T-helper 2 cell treated with Interferon-gamma antibody and Interleukin-4, amounts not matched to agents 100 ng/mL and 5 ng/mL, for 36 hours (primary cell): ENCODE measurements around the gene REXO1. TPM values are rescaled to one million over a fixed set of nuclear protein-coding genes. Genes with fewer than 3 reads are reported as not detected.

Experiments used
- intact Hi-C: fragments of 100-400 bp; cut with micrococcal nuclease; formaldehyde crosslinking; loops from one replicate; pipeline ENCODE4 v1.15.1; 2023
- total RNA-seq: library from RNA; stranded (reverse); gene quantifications from 2 replicates; pipeline ENCODE4 v1.2.3, GENCODE V29; 2022

The REXO1 gene
- total RNA-seq, 1 donor from 2014 or later: 54.1 TPM

DNA sequence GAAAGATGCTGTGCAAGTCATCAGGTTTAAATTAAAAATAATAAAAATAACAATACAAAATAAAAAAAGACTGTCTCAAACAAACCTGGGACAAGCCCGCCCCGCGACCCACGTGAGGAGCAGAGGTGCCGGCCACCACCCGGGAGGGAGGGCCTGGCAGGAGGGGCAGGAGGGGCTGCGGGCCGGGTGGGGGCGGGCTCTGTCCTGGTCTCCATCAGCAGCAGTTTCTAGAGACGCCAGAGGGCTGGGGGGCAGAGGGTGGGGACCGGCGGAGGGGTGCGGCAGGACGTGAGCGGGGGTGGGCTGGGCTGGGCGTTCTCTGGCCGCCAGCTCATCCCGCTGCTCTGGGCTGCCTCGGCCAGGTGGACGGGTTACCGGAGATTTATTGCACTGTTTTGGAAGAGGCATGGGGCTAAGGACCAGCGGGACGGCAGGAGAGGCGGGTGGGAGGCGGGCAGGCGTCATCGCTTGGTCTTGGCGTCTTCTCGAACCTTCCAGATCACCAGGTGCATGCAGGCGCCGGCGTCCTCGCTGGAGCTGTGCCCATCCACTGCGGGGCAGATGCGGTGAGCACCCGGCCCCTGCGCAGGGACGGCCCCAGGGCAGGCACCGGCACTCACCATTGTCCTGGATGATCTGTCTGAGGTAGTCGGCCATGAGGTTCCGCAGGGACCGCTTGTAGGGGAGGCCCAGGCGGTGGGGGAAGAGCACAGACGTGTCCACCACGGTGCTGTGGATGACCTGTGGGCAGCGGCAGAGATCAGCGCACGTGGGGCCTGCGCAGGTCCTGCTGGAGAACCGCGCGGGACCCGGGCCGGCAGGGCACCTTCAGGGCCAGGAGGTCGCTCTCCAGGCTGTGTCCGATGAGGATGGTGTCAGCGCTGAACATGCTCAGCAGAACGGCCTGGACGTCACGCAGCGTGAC lies 32.4 kb downstream of the REXO1 start:
- intact Hi-C loops: no loop called here

DNA sequence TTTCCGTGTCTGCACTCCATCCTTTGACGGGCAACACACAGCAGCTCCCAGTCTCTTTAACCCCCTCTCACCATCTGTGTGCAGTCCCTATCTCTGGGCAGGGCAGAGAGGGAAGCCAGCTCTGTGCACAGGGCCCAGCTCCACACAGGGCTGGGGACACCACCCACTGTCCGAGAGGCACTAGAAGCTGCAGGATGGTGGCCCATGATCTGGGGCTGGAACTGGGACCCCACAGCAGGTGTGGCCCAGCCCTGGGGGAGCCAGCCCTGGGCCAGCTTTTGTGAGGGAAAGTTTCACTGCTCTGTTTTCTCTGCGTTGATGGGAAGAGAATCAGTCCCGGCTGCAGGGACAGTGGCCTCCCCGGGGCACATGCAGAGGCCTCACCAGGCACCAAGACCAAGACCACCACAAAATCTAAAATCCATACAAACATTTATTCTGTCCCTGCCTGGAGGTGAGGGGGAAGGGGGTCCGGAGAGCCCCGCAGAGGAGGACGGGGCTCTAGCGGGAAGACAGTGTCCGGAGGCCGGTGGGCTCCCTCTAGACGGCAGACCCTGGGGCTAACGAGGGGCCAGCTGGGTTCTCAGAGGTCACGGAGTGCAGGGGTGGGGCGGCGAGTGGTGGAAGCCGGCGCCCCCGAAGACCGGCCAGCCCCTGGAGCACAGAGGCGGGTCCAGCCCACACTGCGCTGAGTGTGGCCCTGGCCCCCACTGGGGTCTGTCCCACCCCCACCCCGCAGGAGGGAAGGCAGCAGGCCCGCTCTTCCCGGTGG lies 33.3 kb downstream of the REXO1 start:
- intact Hi-C loops: loop anchor here (5.0 kb wide), 1 partner anchor 223 kb away; the partner anchor contains the start of gene MBD3

DNA sequence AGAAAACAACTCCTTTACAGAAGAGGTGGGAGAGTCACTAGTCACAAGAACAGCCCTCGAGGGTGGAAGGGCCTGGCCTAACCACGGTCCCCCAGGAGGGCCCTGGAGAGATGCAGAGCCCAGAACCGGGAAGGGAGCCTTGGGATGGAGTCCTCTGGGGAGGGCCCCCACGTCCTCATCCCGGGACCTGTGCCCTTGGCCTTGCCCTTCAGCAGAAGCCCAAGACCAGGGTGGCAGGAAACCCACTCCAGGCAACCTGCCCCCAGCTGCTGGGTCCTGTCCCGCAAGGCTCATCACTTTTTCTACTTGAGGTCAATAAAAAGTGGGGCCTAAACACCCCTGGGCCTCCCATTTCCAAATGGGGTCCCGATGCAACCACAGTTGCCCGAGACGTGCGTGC lies 33.9 kb downstream of the REXO1 start:
- intact Hi-C loops: loop anchor here (5.0 kb wide), 1 partner anchor 222 kb away; the partner anchor contains the start of gene MBD3

DNA sequence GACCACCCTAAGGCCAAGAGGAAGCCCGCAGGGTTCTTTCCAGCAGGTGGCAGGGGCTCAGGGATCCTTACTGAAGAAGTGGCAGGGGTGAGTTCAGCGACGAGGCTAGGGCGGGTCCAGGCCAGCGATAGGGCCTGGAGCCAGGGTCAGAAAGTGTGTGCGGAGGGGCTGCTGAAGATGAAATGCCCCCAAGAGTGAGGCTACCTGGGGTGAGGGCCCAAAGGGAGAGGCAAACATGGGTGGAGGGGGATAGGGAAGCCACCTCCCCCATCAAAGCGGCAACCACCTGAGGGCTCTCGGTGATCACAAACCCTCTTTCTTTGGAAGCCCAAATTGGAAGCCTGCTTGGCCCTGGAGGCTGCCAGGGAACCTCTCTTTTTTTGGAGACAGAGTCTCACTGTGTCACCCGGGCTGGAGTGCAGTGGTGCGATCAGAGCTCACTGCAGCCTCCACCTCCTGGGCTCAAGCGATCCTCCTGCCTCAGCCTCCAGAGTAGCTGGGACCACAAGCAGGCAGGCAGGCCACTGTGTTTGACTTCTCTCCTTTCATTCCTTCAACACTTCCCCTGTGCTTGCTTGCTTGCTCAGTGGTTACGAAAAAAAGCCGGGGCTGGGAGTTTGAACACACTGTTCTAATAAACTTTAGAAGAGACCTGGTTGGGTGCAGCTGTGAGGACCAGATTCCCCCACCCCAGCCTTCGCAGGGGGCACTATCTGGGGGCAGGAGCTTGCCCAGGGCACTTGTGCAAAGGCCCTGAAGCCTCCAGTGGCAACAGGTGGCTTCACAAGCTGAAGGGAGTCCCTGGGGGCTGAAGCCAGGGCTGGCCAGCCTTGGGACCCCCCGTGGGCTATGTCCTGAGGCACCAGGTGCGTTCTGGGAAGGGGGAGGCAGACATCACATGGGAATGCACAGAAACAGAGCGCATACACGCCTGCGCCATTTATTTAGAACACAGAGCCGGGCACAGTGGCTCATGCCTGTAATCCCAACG lies 34.8 kb downstream of the REXO1 start:
- intact Hi-C loops: loop anchor here (2.0 to 5.0 kb wide), 2 partner anchors 209 to 221 kb away; partner anchors contain the start of genes MBD3 and UQCR11

DNA sequence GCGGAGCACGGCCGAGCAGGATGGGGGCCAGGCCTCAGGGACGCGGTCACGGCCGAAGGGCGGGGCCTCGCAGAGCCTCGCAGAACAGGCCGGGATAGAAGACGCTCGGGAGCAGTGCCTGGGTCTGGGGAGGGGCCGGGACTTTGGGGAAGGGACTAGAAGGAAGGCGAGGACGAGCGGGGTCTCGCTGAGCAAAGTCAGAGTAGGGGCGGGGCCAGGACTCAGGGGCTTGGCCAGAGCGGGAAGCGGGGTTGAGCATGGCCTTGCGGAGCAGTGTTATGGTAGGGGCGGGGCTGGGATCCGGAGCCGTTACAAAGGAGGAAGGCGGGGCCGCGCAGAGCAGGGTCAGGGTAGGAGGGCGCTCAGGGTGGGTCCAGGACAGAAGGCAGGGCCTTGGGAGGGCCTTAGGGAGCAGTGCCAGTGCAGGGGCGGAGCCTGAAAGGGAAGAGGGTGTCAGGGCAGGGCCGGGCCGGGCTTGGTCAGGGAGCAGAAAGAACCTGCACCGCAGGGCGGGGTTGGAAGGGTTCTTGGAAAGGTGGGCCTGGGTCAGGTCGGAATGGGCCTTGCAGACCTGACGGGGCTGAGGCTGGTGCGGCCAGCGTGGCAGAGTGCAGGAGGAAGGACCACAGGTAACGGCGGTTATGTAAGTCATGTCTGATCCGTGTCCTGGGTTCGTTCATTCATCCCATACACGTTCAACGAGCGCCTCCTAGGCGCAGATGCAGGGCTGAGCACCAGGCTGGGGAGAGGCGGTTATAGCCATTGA lies 35.7 kb downstream of the REXO1 start:
- intact Hi-C loops: loop anchor here (1.0 to 5.0 kb wide), 4 partner anchors 36 to 220 kb away; partner anchors contain the start of genes MBD3, REXO1, TCF3 and UQCR11

DNA sequence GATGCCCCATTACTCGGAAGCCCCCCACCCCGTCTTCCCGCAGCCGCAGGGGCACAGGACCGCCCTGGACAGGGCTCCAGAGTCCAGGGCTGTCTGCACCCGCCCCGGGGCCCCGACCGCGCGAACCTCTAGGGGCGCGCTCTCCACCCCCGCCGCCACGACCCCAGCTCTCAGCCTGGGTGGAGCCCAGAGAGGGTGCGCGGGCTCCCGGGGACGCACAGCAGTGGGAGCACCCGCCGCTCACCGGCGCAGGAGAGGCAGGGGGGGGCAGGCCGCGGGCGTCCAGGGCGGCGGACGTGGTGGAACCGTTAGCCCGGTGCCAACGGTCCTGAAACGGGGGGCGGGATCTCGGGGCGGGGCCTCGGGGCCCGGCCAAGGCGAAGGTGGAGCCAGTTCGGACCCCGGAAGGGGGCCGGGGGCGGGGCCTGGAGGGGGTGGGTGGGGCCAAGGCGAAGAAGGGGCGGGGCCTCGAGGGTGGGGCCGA lies 36.3 kb downstream of the REXO1 start, which contains the start of gene ATP8B3:
TSS of gene ATP8B3 (minus strand) at position 335 of the 484 bp plus-strand sequence. CDS start 540 bp downstream, outside the sequence.
- intact Hi-C loops: loop anchor here (1.0 to 5.0 kb wide), 4 partner anchors 36 to 220 kb away; partner anchors contain the start of genes MBD3, REXO1, TCF3 and UQCR11

DNA sequence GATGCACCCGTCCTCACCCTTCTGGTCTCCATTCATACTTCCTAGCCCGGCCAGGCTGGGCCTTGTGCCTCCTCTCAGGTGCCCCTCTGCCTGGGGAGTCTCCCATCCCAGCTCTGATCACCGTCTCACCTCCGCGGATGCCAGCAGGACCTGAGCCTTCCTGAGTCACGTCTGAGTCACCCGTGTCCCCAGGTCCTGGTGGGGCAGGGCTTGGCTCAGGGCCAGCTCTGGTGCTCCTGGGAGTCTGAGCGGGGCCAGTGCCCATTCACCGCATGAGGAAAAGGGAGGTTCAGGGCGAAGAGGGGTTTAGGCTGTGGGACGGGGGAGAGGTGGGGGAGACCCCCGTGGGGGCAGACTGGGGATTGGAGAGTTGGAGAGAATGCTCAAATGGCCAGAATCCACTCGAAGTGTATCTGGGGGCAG lies 36.8 kb downstream of the REXO1 start:
- intact Hi-C loops: loop anchor here (5.0 kb wide), 1 partner anchor 219 kb away; the partner anchor contains the start of gene MBD3

DNA sequence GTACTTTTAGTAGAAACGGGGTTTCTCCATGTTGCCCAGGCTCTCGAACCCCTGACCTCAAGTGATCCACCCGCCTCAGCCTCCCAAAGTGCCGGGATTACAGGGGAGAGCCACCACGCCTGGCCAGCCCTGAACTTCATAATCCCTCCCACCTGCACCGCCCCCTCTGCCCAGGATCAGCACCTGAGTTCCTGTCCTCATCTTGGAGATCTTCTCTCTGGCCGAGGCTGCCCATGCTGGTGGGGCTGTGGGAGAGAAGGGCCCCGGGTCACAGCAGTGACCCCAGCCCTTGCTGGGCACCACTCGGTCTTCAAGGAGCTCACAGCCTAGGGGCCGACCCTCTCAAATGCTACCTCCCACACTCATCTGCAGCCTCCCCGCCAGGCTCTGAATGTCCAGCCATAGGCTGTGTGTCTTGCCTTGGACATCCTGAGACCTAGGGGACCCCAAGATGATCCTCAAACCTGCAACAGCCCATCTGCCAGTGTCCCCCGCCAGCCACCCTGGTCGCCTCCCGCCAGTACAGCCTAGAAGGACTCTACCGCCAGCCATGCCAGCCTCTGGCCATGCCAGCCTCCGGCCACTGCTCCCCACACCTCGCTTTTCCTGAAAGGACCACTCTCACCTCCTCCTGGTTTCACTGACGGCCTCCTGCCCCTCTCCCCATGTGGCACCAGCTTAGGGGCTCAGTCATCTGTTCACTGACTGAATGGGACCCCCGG lies 37.7 kb downstream of the REXO1 start:
- intact Hi-C loops: loop anchor here (5.0 kb wide), 1 partner anchor 218 kb away; the partner anchor contains the start of gene MBD3

DNA sequence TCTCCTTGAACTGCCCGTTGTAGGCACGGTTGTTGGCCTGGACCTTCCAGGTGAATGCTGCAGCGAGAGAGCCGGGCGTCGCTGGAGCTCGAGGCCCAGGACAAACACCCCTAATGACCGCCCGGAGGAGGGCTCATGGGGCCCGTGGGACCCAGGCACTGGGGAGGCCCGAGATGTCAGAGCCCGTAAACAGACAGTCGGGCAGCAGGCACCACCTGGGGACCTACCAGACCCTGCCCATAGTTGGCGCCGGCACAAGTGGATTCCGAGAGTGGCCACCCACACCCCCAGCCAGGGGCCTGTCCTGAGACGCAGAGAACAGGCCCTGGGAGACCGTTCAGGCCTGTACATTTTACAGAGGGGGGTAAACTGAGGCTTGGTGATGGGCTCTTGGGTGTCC lies 38.6 kb downstream of the REXO1 start:
- intact Hi-C loops: loop anchor here (5.0 kb wide), 1 partner anchor 217 kb away; the partner anchor contains the start of gene MBD3

DNA sequence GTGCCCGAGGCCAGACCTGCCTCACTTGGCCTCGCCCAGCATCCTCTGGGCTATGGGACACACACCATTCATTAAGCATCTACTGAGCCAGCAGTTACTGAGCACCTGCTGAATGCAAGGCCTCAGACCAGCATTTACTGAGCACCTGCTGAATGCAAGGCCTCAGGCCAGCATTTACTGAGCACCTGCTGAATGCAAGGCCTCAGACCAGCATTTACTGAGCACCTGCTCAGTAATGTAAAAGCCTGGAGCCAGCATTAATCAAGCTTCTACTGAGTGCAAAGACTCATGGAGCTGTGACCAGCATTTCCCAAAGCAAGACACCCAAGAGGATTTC lies 39.9 kb downstream of the REXO1 start:
- intact Hi-C loops: no loop called here

DNA sequence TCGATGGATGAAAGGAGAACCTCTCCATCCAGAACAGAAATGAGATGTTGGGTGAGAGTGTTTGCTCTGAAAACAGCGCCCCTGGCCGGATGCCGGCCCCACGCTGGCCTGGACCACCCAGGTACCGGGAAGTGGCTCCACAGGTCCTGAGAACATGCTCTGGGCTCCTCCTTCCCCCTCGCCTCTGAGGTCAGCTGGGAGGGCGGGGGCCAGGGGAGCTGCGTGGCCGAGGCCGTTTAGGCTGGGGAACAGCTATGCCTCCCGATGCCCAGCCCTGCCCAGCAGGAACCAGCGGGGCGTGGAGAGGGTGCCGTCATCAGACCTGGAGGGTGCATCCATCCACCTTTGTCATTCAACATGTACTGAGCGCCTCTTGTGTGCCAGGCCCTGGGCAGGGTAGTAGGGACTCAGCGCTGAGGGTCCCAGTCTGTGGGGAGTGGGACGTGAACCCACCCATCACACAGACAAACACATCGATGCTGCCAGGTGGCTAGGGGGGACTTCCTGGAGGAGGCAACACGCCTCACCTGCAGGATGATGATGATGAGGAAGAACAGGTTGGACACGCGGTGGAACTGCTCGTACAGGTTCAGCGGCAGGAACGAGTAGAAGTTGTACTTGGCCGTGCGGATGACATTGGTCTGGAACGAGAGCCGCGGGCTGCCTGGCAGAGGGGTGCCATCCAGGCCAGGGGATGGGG lies 40.4 kb downstream of the REXO1 start:
- intact Hi-C loops: no loop called here

DNA sequence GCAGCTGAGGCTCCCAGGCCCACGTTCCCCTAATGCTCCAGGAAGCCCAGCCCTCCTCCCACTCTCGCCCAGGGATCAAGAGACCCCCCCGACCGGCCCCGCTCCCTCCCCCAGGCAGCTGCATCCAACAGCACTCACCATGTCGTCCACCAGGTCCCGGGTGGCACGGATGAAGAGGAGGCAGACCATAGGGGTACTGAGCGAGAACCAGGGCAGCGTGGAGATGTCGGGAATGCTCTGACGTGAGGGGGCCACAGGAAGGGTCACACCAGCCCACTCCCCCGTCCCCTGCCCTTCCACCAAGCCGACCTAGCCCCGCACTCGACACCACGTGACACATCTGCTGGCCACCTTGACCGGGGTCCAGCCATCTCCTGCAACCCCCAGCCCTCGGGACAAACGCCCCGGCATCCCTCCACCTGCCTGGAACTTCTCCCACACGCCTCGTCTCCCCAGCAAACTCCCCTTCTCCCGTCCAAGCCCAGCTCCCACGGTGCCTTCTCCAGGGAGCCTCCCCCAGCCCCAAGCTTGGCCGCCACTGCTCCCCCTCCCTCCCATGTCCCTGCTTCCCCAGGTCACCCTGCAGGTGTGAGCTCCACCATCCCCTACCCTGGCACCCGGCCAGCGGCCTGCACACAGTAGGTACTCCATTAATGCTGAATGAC lies 41.1 kb downstream of the REXO1 start:
- intact Hi-C loops: no loop called here

DNA sequence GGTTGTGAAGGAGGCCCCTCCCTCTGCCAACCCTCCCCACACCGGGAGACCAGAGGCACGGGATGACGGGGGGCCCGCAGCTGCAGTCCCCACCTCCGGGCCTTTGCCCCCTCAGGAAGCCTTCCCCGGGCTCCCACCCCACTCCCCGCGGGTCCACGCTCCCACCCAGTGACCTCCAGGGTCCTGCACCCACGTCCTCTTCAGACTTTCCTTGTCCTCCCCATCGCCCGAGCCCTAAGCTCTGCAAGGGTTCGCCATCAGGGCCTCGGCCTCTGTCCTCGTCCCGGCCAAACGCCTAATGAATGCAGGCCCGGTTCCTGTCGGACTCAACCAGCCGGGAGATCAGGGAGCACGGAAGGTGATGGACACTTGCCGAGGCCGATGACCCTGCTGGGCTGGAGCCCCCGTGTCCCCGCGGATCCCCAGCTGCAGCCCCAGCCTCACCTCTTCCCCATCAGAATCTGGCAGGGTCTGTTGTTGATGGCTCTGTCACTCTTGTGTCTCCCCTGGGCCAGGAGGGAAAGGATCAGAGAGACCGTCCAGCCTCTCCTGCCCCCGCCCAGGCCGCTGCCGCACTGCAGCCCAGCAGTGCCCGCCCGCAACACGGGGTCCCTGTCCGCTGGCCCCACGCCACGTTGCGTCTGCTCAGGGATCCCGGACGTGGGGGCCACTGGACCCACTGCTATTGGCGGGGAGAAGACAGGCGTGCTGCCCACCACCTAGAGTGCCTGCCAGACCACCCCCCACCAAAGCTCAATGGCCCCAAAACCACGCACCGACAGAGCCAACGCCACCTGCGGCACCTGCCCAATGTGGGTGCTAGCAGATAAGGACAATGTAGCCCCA lies 41.9 kb downstream of the REXO1 start:
- intact Hi-C loops: no loop called here

DNA sequence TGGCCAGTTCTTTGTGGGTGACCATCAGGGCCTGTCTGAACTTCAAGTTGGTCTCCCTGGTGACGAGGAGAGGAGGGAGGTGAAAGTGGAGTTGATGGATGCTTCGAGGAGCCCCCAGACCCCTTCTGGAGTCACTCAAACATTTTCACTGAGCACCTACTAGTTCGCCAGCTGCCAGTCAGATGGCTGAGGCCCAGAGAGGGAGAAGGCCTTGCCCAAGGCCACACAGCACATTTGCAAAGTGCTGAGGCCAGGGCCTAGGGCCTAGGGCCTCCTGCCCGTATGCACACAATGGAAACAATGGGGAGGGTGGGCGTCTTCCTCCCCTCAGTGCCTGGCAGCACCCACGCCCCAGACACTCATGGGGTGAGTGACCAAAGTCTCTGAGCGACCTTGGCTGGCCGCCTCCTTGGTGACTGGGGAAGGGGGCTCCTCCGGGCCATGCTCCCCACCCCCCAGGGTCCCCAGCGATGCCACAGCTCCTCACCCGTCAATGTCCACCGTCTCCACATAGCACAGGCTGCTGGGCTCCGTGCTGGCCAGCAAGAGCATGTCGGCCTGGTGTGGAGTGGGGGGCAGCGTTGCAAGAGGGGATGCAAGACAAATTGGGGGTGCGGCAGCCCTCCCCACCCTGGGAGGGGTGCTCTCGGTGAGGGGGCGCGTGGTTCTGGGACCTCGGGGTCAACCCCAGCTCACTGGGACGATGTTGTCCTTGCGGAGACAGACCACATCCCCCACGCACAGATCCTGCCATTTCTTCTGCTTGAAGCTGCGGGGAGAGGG lies 42.7 kb downstream of the REXO1 start:
- intact Hi-C loops: no loop called here

DNA sequence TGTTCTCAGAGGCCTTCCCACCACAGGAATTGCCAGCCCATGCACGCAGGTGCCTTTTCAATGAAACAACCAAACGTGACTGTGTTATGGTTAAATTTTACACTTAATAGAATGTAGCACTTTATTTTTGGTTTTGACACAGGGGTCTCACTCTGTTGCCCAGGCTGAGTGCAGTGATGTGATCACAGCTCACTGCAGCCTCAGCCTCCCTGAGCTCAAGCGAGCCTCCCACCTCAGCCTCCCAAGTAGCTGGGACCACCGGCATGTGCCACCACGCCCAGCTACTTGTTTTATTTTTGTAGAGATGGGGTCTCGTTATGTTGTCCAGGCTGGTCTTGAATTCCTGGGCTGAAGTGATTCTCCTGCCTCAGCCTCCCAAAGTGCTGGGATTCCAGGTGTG lies 43.4 kb downstream of the REXO1 start:
- intact Hi-C loops: no loop called here
